Measurements from ENCODE around the gene MSI2.

- TF ChIP-seq CTCF (IDR thresholded peaks at IDR 0.05) (no peak), POLR2A (IDR thresholded peaks at IDR 0.05) (no peak)
Observed at GRCh38 chr17:57539529-57540301, 283.4 kb downstream of the MSI2 start.

Measured in adrenal gland (tissue), 5 donors.